ENCODE measurements around the gene FDXR. TPM values are rescaled to one million over a fixed set of nuclear protein-coding genes. Genes with fewer than 3 reads are reported as not detected.

FDXR gene
- polyA plus RNA-seq, 4 donors = 9.2 to 16.6 (median 12.5) TPM

GRCh38 chr17:74836691-74837467, 35.9 kb downstream of the FDXR start:
- Histone ChIP-seq H3K4me3 (ENCODE audit: low read depth in 1 of 3, low read length in 3 of 3) (no peak overlapping the region), H3K9me3 (ENCODE audit: control insufficient read depth in 2 of 2, insufficient read depth in 1 of 2, low read depth in 1 of 2, low read length in 1 of 2) (no peaks in the 10 kb centered on the region), H3K36me3 (ENCODE audit: control insufficient read depth in 3 of 3, insufficient read depth in 2 of 3, low read depth in 1 of 3, low read length in 3 of 3) (peaks cover 0 to 37% (median 0%) of the 10 kb centered on the region in 3 donors), H3K4me1 (ENCODE audit: control insufficient read depth in 3 of 3, insufficient read depth in 2 of 3, low read depth in 1 of 3, low read length in 2 of 3) (peaks cover 0 to 7% (median 0%) of the 10 kb centered on the region in 3 donors), H3K27ac (ENCODE audit: low read depth in 1 of 3, low read length in 2 of 3) (no peak overlapping the region), H3K27me3 (ENCODE audit: control insufficient read depth in 3 of 3, insufficient read depth in 3 of 3, low read length in 3 of 3) (peaks cover 0 to 11% (median 0%) of the 10 kb centered on the region in 3 donors)
- FAIRE-seq (no peak), DNase-seq (no peak)
- 94 to 96% (median 96%) methylated on average over 19 of the region's 19 CpGs for WGBS, 3 donors

- WGBS, 3 donors = 95 to 96% (median 95%) methylated on average over 25 to 26 of the region's 26 CpGs
- no peak for FAIRE-seq
- H3K4me1 ChIP-seq (ENCODE audit: control insufficient read depth in 3 of 3, insufficient read depth in 2 of 3, low read depth in 1 of 3, low read length in 2 of 3) = peaks cover 0 to 11% (median 0%) of the 10 kb centered on the region in 3 donors
- H3K36me3 ChIP-seq (ENCODE audit: control insufficient read depth in 3 of 3, insufficient read depth in 2 of 3, low read depth in 1 of 3, low read length in 3 of 3) = peaks cover 0 to 41% (median 0%) of the 10 kb centered on the region in 3 donors
- H3K9me3 ChIP-seq (ENCODE audit: control insufficient read depth in 2 of 2, insufficient read depth in 1 of 2, low read depth in 1 of 2, low read length in 1 of 2) = no peaks in the 10 kb centered on the region
- DNase-seq = no peak
- no peak overlapping the region for H3K4me3 ChIP-seq (ENCODE audit: low read depth in 1 of 3, low read length in 3 of 3)
- peaks cover 0 to 7% (median 0%) of the 10 kb centered on the region in 3 donors for H3K27me3 ChIP-seq (ENCODE audit: control insufficient read depth in 3 of 3, insufficient read depth in 3 of 3, low read length in 3 of 3)
- no peak overlapping the region for H3K27ac ChIP-seq (ENCODE audit: low read depth in 1 of 3, low read length in 2 of 3)
Observed at GRCh38 chr17:74836191-74836590, 36.6 kb downstream of the FDXR start.

- peaks cover 0 to 55% (median 0%) of the 10 kb centered on the region in 3 donors for H3K36me3 ChIP-seq (ENCODE audit: control insufficient read depth in 3 of 3, insufficient read depth in 2 of 3, low read depth in 1 of 3, low read length in 3 of 3)
- no peaks in the 10 kb centered on the region for H3K27me3 ChIP-seq (ENCODE audit: control insufficient read depth in 3 of 3, insufficient read depth in 3 of 3, low read length in 3 of 3)
- no peak overlapping the region for H3K27ac ChIP-seq (ENCODE audit: low read depth in 1 of 3, low read length in 2 of 3)
- DNase-seq = no peak
- H3K9me3 ChIP-seq (ENCODE audit: control insufficient read depth in 2 of 2, insufficient read depth in 1 of 2, low read depth in 1 of 2, low read length in 1 of 2) = no peaks in the 10 kb centered on the region
- FAIRE-seq = no peak
- H3K4me1 ChIP-seq (ENCODE audit: control insufficient read depth in 3 of 3, insufficient read depth in 2 of 3, low read depth in 1 of 3, low read length in 2 of 3) = peaks cover 0 to 6% (median 0%) of the 10 kb centered on the region in 3 donors
- no peak overlapping the region for H3K4me3 ChIP-seq (ENCODE audit: low read depth in 1 of 3, low read length in 3 of 3)
- 74 to 79% (median 79%) methylated on average over 16 of the region's 16 CpGs for WGBS, 3 donors
Observed at GRCh38 chr17:74833501-74834377, 39.1 kb downstream of the FDXR start.

- Histone ChIP-seq H3K9me3 (ENCODE audit: control insufficient read depth in 2 of 2, insufficient read depth in 1 of 2, low read depth in 1 of 2, low read length in 1 of 2) (no peaks in the 10 kb centered on the region), H3K4me3 (ENCODE audit: low read depth in 1 of 3, low read length in 3 of 3) (no peak overlapping the region), H3K36me3 (ENCODE audit: control insufficient read depth in 3 of 3, insufficient read depth in 2 of 3, low read depth in 1 of 3, low read length in 3 of 3) (peaks cover 0 to 50% (median 0%) of the 10 kb centered on the region in 3 donors), H3K4me1 (ENCODE audit: control insufficient read depth in 3 of 3, insufficient read depth in 2 of 3, low read depth in 1 of 3, low read length in 2 of 3) (peaks cover 0 to 6% (median 0%) of the 10 kb centered on the region in 3 donors), H3K27me3 (ENCODE audit: control insufficient read depth in 3 of 3, insufficient read depth in 3 of 3, low read length in 3 of 3) (no peaks in the 10 kb centered on the region), H3K27ac (ENCODE audit: low read depth in 1 of 3, low read length in 2 of 3) (no peak overlapping the region)
- DNase-seq = peak; percentile 7 to 18
- no peak for FAIRE-seq
- WGBS, 3 donors = 32 to 78% (median 71%) methylated on average over 9 of the region's 9 CpGs
Observed at GRCh38 chr17:74832421-74832820, 40.4 kb downstream of the FDXR start.

- no peaks in the 10 kb centered on the region for H3K9me3 ChIP-seq (ENCODE audit: control insufficient read depth in 2 of 2, insufficient read depth in 1 of 2, low read depth in 1 of 2, low read length in 1 of 2)
- H3K4me1 ChIP-seq (ENCODE audit: control insufficient read depth in 3 of 3, insufficient read depth in 2 of 3, low read depth in 1 of 3, low read length in 2 of 3) = peaks cover 0 to 6% (median 0%) of the 10 kb centered on the region in 3 donors
- H3K27me3 ChIP-seq (ENCODE audit: control insufficient read depth in 3 of 3, insufficient read depth in 3 of 3, low read length in 3 of 3) = no peaks in the 10 kb centered on the region
- no peak for FAIRE-seq
- peak; percentile 35 to 58 for DNase-seq
- WGBS, 3 donors = 28 to 65% (median 32%) methylated on average over 21 to 22 of the region's 22 CpGs
- H3K36me3 ChIP-seq (ENCODE audit: control insufficient read depth in 3 of 3, insufficient read depth in 2 of 3, low read depth in 1 of 3, low read length in 3 of 3) = peaks cover 0 to 45% (median 0%) of the 10 kb centered on the region in 3 donors
- no peak overlapping the region for H3K27ac ChIP-seq (ENCODE audit: low read depth in 1 of 3, low read length in 2 of 3)
- no peak overlapping the region for H3K4me3 ChIP-seq (ENCODE audit: low read depth in 1 of 3, low read length in 3 of 3)
Observed at GRCh38 chr17:74831444-74832146, 41.2 kb downstream of the FDXR start.

GRCh38 chr17:74830861-74831260, 41.9 kb downstream of the FDXR start:
- H3K9me3 ChIP-seq (ENCODE audit: control insufficient read depth in 2 of 2, insufficient read depth in 1 of 2, low read depth in 1 of 2, low read length in 1 of 2) = no peaks in the 10 kb centered on the region
- WGBS, 3 donors = 84 to 90% (median 87%) methylated on average over 17 to 19 of the region's 19 CpGs
- H3K4me3 ChIP-seq (ENCODE audit: low read depth in 1 of 3, low read length in 3 of 3) = no peak overlapping the region
- no peak overlapping the region for H3K27ac ChIP-seq (ENCODE audit: low read depth in 1 of 3, low read length in 2 of 3)
- H3K36me3 ChIP-seq (ENCODE audit: control insufficient read depth in 3 of 3, insufficient read depth in 2 of 3, low read depth in 1 of 3, low read length in 3 of 3) = peaks cover 0 to 45% (median 0%) of the 10 kb centered on the region in 3 donors
- DNase-seq (no peak), FAIRE-seq (no peak)
- no peaks in the 10 kb centered on the region for H3K27me3 ChIP-seq (ENCODE audit: control insufficient read depth in 3 of 3, insufficient read depth in 3 of 3, low read length in 3 of 3)
- H3K4me1 ChIP-seq (ENCODE audit: control insufficient read depth in 3 of 3, insufficient read depth in 2 of 3, low read depth in 1 of 3, low read length in 2 of 3) = peaks cover 0 to 7% (median 0%) of the 10 kb centered on the region in 3 donors

GRCh38 chr17:74827800-74828199, 45.0 kb downstream of the FDXR start:
- Histone ChIP-seq H3K9me3 (ENCODE audit: control insufficient read depth in 2 of 2, insufficient read depth in 1 of 2, low read depth in 1 of 2, low read length in 1 of 2) (no peaks in the 10 kb centered on the region), H3K4me3 (ENCODE audit: low read depth in 1 of 3, low read length in 3 of 3) (no peak overlapping the region), H3K4me1 (ENCODE audit: control insufficient read depth in 3 of 3, insufficient read depth in 2 of 3, low read depth in 1 of 3, low read length in 2 of 3) (peaks cover 0 to 11% (median 0%) of the 10 kb centered on the region in 3 donors), H3K27me3 (ENCODE audit: control insufficient read depth in 3 of 3, insufficient read depth in 3 of 3, low read length in 3 of 3) (no peaks in the 10 kb centered on the region), H3K36me3 (ENCODE audit: control insufficient read depth in 3 of 3, insufficient read depth in 2 of 3, low read depth in 1 of 3, low read length in 3 of 3) (peaks cover 0 to 59% (median 2%) of the 10 kb centered on the region in 3 donors), H3K27ac (ENCODE audit: low read depth in 1 of 3, low read length in 2 of 3) (no peak overlapping the region)
- WGBS, 3 donors = 90 to 93% (median 91%) methylated on average over 11 of the region's 11 CpGs
- FAIRE-seq (no peak), DNase-seq (no peak)

All from small intestine (tissue), 7 donors.